Gastroesophageal sphincter (tissue), 3 donors: ENCODE results near the gene RNF187.

Source experiments
- CTCF ChIP-seq, 4 experiments: fragments of 200-600 bp in 2 of 4; fragments of 450-650 bp in 2 of 4; sonication (generic) in 1 of 4; IDR thresholded peaks; one replicate each; pipeline ENCODE4 v1.5.1; 2017 to 2019; ENCODE audit warnings: antibody characterized with exemption in 4 of 4, mild to moderate bottlenecking in 2 of 4, moderate library complexity in 2 of 4
- EP300 ChIP-seq: sonication (generic); formaldehyde crosslinking; IDR thresholded peaks from one replicate; pipeline ENCODE4 v1.6.1; 2017; ENCODE audit warnings: antibody characterized with exemption, mild to moderate bottlenecking
- POLR2AphosphoS5 ChIP-seq: sonication (generic); formaldehyde crosslinking; IDR thresholded peaks from one replicate; pipeline ENCODE4 v1.6.1; 2017; ENCODE audit warnings: antibody characterized with exemption

GRCh38 chr1:228465571-228466146 lies 21.5 kb upstream of the RNF187 start:
- no peak for TF ChIP-seq CTCF (IDR thresholded peaks at IDR 0.05)
- no peak for TF ChIP-seq EP300
- TF ChIP-seq POLR2AphosphoS5 = no peak
